ENCODE measurements around the gene DNAH2. TPM values are rescaled to one million over a fixed set of nuclear protein-coding genes. Genes with fewer than 3 reads are reported as not detected.

DNAH2 gene
- total and polyA plus RNA-seq, 2 donors (not counting 3 experiments of a cell fraction or from before 2014, with no cell fraction given) = 0.10 to 0.11 TPM

DNA sequence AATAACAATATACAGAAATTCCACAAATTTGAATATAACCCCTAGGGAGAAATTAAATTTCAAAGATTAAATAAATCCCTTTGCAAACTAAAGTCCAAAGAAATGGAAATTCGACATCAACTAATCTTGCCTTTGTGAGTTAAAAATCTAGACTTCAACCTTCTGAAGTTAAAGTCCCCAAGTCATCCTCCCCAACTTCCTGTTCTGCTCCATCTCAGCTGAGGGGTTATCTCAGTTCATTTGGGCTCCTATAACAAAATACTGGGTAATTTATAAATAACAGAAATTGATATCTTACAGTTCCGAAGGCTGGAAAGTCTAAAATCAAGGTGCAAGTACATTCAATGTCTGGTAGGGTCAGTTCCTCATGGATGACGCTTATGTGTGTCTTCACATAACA, 93.7 kb downstream of the DNAH2 start:
- peaks cover 9% of the 10 kb centered on the region in 2 experiments for H3K27me3 ChIP-seq (ENCODE audit: control insufficient read depth in 2 of 2, insufficient read depth in 2 of 2, low read length in 2 of 2)
- no peak overlapping the region for H3K27ac ChIP-seq (ENCODE audit: insufficient read depth, low read depth, low read length)
- intact Hi-C loops (cut with micrococcal nuclease) = no loop called here
- no peaks in the 10 kb centered on the region for H3K9me1 ChIP-seq (replicated peaks; ENCODE audit: control insufficient read depth, extremely low read depth, insufficient read depth, low read length)
- H4K20me1 ChIP-seq (replicated peaks; ENCODE audit: control insufficient read depth, extremely low read depth, insufficient read depth, low read length) = no peaks in the 10 kb centered on the region
- ChIA-PET CTCF (interaction anchor here (1.3 to 2.0 kb wide), 2 partner anchors 10 to 67 kb away, joined by 3 to 4 read pairs; no protein-coding TSS in a partner anchor), POLR2A (no interaction called here)
- TF ChIP-seq, protein P1, sequence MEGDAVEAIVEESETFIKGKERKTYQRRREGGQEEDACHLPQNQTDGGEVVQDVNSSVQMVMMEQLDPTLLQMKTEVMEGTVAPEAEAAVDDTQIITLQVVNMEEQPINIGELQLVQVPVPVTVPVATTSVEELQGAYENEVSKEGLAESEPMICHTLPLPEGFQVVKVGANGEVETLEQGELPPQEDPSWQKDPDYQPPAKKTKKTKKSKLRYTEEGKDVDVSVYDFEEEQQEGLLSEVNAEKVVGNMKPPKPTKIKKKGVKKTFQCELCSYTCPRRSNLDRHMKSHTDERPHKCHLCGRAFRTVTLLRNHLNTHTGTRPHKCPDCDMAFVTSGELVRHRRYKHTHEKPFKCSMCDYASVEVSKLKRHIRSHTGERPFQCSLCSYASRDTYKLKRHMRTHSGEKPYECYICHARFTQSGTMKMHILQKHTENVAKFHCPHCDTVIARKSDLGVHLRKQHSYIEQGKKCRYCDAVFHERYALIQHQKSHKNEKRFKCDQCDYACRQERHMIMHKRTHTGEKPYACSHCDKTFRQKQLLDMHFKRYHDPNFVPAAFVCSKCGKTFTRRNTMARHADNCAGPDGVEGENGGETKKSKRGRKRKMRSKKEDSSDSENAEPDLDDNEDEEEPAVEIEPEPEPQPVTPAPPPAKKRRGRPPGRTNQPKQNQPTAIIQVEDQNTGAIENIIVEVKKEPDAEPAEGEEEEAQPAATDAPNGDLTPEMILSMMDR (IDR thresholded peaks at IDR 0.05; ENCODE audit: extremely low read depth in 1 of 2, insufficient read depth in 1 of 2, low read depth in 1 of 2, low read length in 2 of 2) = no peak
- no peak for TF ChIP-seq POLR2A (IDR thresholded peaks at IDR 0.05; ENCODE audit: low read depth, low read length)
- no peak for TF ChIP-seq FOS (IDR thresholded peaks at IDR 0.05; ENCODE audit: borderline replicate concordance, insufficient read depth, low read length)
- TF ChIP-seq, protein P2, sequence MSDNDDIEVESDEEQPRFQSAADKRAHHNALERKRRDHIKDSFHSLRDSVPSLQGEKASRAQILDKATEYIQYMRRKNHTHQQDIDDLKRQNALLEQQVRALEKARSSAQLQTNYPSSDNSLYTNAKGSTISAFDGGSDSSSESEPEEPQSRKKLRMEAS (IDR thresholded peaks at IDR 0.05; ENCODE audit: insufficient read depth, insufficient read length) = no peak
- no peak for TF ChIP-seq GATA2 (IDR thresholded peaks at IDR 0.05; ENCODE audit: insufficient read depth, insufficient read length, low read depth, low read length)
- H3K4me2 ChIP-seq (ENCODE audit: insufficient read depth, low read length) = no peak overlapping the region
- DNase-seq (ENCODE audit: low read depth, low spot score) (no peak), FAIRE-seq (no peak)
- dilution Hi-C loops (cut with MboI; ENCODE audit: extremely low pct_ligation_motif_present, low sequenced_read_pairs) = no loop called here
- no peaks in the 10 kb centered on the region for H3K9me3 ChIP-seq (replicated peaks; ENCODE audit: control insufficient read depth, insufficient read depth, low read length)
- H2AFZ ChIP-seq (ENCODE audit: low read depth, low read length) = no peak overlapping the region
- H3K4me1 ChIP-seq (ENCODE audit: control insufficient read depth, extremely low read depth, insufficient read depth, low read length) = no peaks in the 10 kb centered on the region
- H3K9ac ChIP-seq (replicated peaks; ENCODE audit: extremely low read depth, insufficient read depth, low read length) = no peak overlapping the region
- no peak overlapping the region for H3K4me3 ChIP-seq (replicated peaks in 1 of 3; ENCODE audit: insufficient read depth in 1 of 3, low read depth in 1 of 3, low read length in 3 of 3)
- BruUV-seq (replicated peaks) = no TSS peak
- no peaks in the 10 kb centered on the region for H3K79me2 ChIP-seq (ENCODE audit: control insufficient read depth, insufficient read depth, low read length)
- H3K36me3 ChIP-seq (ENCODE audit: control insufficient read depth in 2 of 2, extremely low read depth in 1 of 2, insufficient read depth in 2 of 2, low read length in 2 of 2) = no peaks in the 10 kb centered on the region

DNA sequence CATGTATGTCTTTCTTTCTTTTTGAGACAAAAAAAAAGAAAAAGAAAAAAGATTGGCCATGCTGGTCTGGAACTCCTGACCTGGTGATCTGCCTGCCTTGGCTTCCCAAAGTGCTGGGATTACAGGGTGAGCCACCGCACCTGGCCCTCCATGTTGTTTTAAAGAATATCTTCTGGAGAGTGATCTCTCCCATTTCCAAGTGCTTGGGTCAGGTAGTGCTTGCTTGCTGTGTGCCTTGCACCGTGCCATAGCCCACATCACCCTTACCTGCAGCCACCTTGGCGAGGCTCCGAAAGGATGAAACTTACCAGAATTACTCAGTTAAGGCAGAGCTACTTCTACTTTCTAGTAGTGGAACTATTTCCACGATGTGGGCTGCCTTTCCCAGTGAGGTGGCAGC, 97.4 kb downstream of the DNAH2 start:
- DNase-seq (ENCODE audit: low read depth, low spot score) = no peak
- H3K36me3 ChIP-seq (ENCODE audit: control insufficient read depth in 2 of 2, extremely low read depth in 1 of 2, insufficient read depth in 2 of 2, low read length in 2 of 2) = no peaks in the 10 kb centered on the region
- no peak overlapping the region for H3K4me3 ChIP-seq (replicated peaks in 1 of 3; ENCODE audit: insufficient read depth in 1 of 3, low read depth in 1 of 3, low read length in 3 of 3)
- no peak overlapping the region for H2AFZ ChIP-seq (ENCODE audit: low read depth, low read length)
- no peaks in the 10 kb centered on the region for H3K79me2 ChIP-seq (ENCODE audit: control insufficient read depth, insufficient read depth, low read length)
- H3K27me3 ChIP-seq (ENCODE audit: control insufficient read depth in 2 of 2, insufficient read depth in 2 of 2, low read length in 2 of 2) = peaks cover 9 to 15% of the 10 kb centered on the region in 2 experiments
- H3K9me3 ChIP-seq (replicated peaks; ENCODE audit: control insufficient read depth, insufficient read depth, low read length) = no peaks in the 10 kb centered on the region
- no peak for FAIRE-seq
- ChIA-PET POLR2A (no interaction called here), CTCF (interaction anchor here (2.5 kb wide), 1 partner anchor 175 kb away, joined by 11 read pairs; no protein-coding TSS in a partner anchor)
- intact Hi-C loops (cut with micrococcal nuclease) (no loop called here), dilution Hi-C loops (cut with MboI; ENCODE audit: extremely low pct_ligation_motif_present, low sequenced_read_pairs) (no loop called here)
- H3K9me1 ChIP-seq (replicated peaks; ENCODE audit: control insufficient read depth, extremely low read depth, insufficient read depth, low read length) = no peaks in the 10 kb centered on the region
- TF ChIP-seq EZH2 (IDR thresholded peaks at IDR 0.05; ENCODE audit: borderline replicate concordance, low read depth, low read length, severe bottlenecking) = no peak
- TF ChIP-seq POLR2AphosphoS5 (IDR thresholded peaks at IDR 0.05; ENCODE audit: insufficient read depth, low read depth, low read length) = no peak
- no peak for TF ChIP-seq POLR2A (IDR thresholded peaks at IDR 0.05; ENCODE audit: low read depth, low read length)
- TF ChIP-seq FOS (IDR thresholded peaks at IDR 0.05; ENCODE audit: borderline replicate concordance, insufficient read depth, low read length) = no peak
- no peak overlapping the region for H3K27ac ChIP-seq (ENCODE audit: insufficient read depth, low read depth, low read length)
- H4K20me1 ChIP-seq (replicated peaks; ENCODE audit: control insufficient read depth, extremely low read depth, insufficient read depth, low read length) = no peaks in the 10 kb centered on the region
- H3K9ac ChIP-seq (replicated peaks; ENCODE audit: extremely low read depth, insufficient read depth, low read length) = no peak overlapping the region
- no TSS peak for BruUV-seq (replicated peaks)
- H3K4me2 ChIP-seq (ENCODE audit: insufficient read depth, low read length) = no peak overlapping the region
- H3K4me1 ChIP-seq (ENCODE audit: control insufficient read depth, extremely low read depth, insufficient read depth, low read length) = no peaks in the 10 kb centered on the region
